PFSK-1 (cell line): ENCODE data around the gene DEGS1.

ENCODE experiments used
- FOXP2 ChIP-seq: optimal IDR thresholded peaks from 2 replicates; pipeline ENCODE3; 2011; ENCODE audit warnings: borderline replicate concordance, control low read depth, inconsistent platforms; ENCODE audit not compliant: insufficient read depth; ENCODE audit errors: extremely low read length, extremely low read depth
- POLR2AphosphoS5 ChIP-seq: IDR thresholded peaks from 2 replicates; pipeline ENCODE4 v1.6.1; 2012; ENCODE audit warnings: low read depth, mild to moderate bottlenecking, control low read depth, low read length, moderate library complexity
- REST ChIP-seq, 2 experiments: IDR thresholded peaks; 2 replicates each; pipeline versions ENCODE4 v1.6.1 to v1.8.0; 2011 to 2012; ENCODE audit warnings: low read depth in 2 of 2, low read length in 2 of 2, control low read depth in 1 of 2, inconsistent platforms in 1 of 2, mild to moderate bottlenecking in 1 of 2, moderate library complexity in 1 of 2; ENCODE audit not compliant: insufficient read depth in 1 of 2
- SIN3A ChIP-seq: IDR thresholded peaks from 2 replicates; pipeline ENCODE4 v1.6.1; 2012; ENCODE audit warnings: mild to moderate bottlenecking, low read length, moderate library complexity, borderline replicate concordance; ENCODE audit not compliant: insufficient read depth
- TAF1 ChIP-seq: IDR thresholded peaks from 2 replicates; pipeline ENCODE4 v1.6.1; 2012; ENCODE audit warnings: low read length, control low read depth, borderline replicate concordance; ENCODE audit not compliant: insufficient read depth

The DEGS1 gene

GRCh38 chr1:224211206-224211962 lies 28.3 kb downstream of the DEGS1 start:
- no peak for TF ChIP-seq FOXP2
- TF ChIP-seq SIN3A = no peak
- TF ChIP-seq POLR2AphosphoS5 = no peak

DNA sequence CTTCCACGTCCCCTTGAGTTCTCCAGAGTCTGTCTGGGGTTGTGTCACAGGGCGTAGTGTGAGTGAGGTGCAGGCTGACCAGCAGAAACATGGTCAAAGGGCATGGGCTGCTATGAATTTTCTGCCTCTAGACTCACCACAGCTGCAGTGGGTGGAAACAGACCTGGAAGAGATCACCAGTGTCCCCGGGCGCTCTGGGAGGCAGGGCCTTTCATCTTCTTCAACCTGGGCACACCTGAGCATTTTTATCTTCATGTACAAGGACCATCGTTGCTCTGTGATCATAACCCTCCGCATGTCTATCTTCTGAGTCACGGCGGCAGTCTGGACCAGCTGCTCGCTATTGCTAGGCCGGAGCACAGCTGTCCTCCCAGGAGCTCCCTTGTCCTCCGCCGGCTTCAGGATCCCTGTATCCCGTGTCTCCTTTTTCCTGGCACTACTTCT lies 29.6 kb downstream of the DEGS1 start:
- TF ChIP-seq REST (IDR thresholded peaks at IDR 0.05; ENCODE audit: insufficient read depth in 1 of 2, low read depth in 2 of 2, low read length in 2 of 2) (no peak), TAF1 (no peak), POLR2AphosphoS5 (no peak), FOXP2 (no peak), SIN3A (no peak)

- TF ChIP-seq SIN3A (no peak), POLR2AphosphoS5 (no peak), FOXP2 (no peak), TAF1 (no peak), REST (IDR thresholded peaks at IDR 0.05; ENCODE audit: insufficient read depth in 1 of 2, low read depth in 2 of 2, low read length in 2 of 2) (no peak)
Observed at GRCh38 chr1:224213438-224214119, 30.5 kb downstream of the DEGS1 start.

- TF ChIP-seq REST (IDR thresholded peaks at IDR 0.05; ENCODE audit: insufficient read depth in 1 of 2, low read depth in 2 of 2, low read length in 2 of 2) (no peak), FOXP2 (no peak), POLR2AphosphoS5 (no peak), TAF1 (no peak), SIN3A (no peak)
Observed at GRCh38 chr1:224216382-224216781, 33.3 kb downstream of the DEGS1 start.

DNA sequence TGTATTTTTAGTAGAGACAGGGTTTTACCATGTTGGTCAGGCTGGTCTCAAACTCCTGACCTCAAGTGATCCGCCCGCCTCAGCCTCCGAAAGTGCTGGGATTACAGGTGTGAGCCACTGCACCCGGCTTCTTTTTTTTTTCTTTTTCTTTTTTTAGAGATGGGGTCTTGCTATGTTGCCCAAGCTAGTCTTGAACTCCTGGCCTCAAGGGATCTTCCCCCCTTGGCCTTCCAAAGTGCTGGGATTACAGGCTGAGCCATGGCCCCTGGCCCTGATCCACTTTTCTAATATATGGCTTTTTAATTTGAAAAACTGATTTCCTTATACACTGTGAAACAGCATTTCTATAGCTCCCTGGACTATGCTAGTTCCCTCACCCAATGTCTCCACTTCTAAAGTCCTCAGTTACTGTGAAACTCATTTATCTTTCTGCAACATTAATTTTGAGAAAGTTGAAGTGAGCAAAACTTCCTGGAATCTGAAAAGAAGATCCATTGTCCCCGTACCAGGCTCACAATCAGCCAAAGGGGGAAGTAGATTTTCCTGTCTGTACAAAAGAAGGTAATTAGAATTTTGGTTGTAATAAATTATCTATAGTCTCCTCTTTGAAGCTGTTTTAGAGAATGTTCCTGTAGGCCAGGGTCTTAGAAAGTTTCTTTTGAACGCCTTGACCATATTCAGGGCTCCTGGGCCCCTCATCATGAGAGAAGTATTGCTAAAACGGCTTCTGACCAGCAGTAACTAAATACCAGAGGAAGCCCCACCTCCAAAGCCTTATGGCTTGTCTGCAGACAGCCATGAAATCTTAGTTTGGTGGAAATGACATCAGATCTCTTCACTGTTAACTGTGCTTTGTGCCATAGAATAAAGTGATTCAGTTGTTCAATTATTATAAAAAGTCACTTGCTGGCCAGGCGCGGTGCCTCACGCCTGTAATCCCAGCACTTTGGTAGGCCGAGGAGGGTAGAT lies 34.9 kb downstream of the DEGS1 start:
- TF ChIP-seq POLR2AphosphoS5 (no peak), REST (IDR thresholded peaks at IDR 0.05; ENCODE audit: insufficient read depth in 1 of 2, low read depth in 2 of 2, low read length in 2 of 2) (no peak), FOXP2 (no peak), SIN3A (no peak), TAF1 (no peak)
